ENCODE measurements around the gene PRKN. TPM values are rescaled to one million over a fixed set of nuclear protein-coding genes. Genes with fewer than 3 reads are reported as not detected.

PRKN gene
- total and polyA plus RNA-seq, 9 of the 15 experiments (the other 6 are each of a cell fraction or from before 2014, with no cell fraction given) = 0.03 to 0.96 (median 0.15) TPM; not detected in 2

- no peak overlapping the region for H3K4me3 ChIP-seq
- CTCF ChIA-PET (ENCODE audit: low intra/inter-chr PET ratio) = no interaction called here
- FAIRE-seq = no peak
Observed at GRCh38 chr6:161918109-161918531, 809.4 kb downstream of the PRKN start.

More at GRCh38 chr6:161918109-161918531, 809.4 kb downstream of the PRKN start:
- Histone ChIP-seq H3K36me3 (ENCODE audit: control insufficient read depth, insufficient read depth, low read length) (no peaks in the 10 kb centered on the region), H4K20me1 (replicated peaks; ENCODE audit: control insufficient read depth, insufficient read depth, low read length) (no peaks in the 10 kb centered on the region), H3K4me2 (ENCODE audit: insufficient read depth, low read length) (no peak overlapping the region), H3K4me1 (replicated peaks in 1 of 2; ENCODE audit: control insufficient read depth in 2 of 2, insufficient read depth in 2 of 2, low read length in 2 of 2) (no peaks in the 10 kb centered on the region), H3K27ac (ENCODE audit: extremely low read depth, low read depth, low read length) (no peak overlapping the region), H3K79me2 (ENCODE audit: control insufficient read depth, insufficient read depth, low read length) (no peaks in the 10 kb centered on the region), H3K9me1 (ENCODE audit: control insufficient read depth, insufficient read depth, low read length) (no peaks in the 10 kb centered on the region), H3K9me3 (replicated peaks; ENCODE audit: control insufficient read depth, insufficient read depth, low read depth, low read length) (no peaks in the 10 kb centered on the region), H3K9ac (ENCODE audit: insufficient read depth in 1 of 2, low read depth in 2 of 2, low read length in 2 of 2) (no peak overlapping the region), H2AFZ (ENCODE audit: low read depth, low read length) (no peak overlapping the region), H3K27me3 (ENCODE audit: control insufficient read depth in 2 of 2, insufficient read depth in 2 of 2, low read length in 2 of 2) (no peaks in the 10 kb centered on the region)
- DNase-seq (ENCODE audit: extremely low read depth in 1 of 4, low spot score in 3 of 4) (no peak), ATAC-seq (no peak)
- TF ChIP-seq ARID2 (IDR thresholded peaks at IDR 0.05) = no peak
- no peak for TF ChIP-seq RFX7 (CRISPR knock-in tag; IDR thresholded peaks at IDR 0.05)
- TF ChIP-seq TEAD2 (tag; IDR thresholded peaks at IDR 0.05) = no peak
- TF ChIP-seq FOXM1 (IDR thresholded peaks at IDR 0.05; ENCODE audit: low read depth) = no peak
- no peak for TF ChIP-seq FOXM1 (CRISPR knock-in tag; IDR thresholded peaks at IDR 0.05; ENCODE audit: low read depth)
- no peak for TF ChIP-seq ZNF431 (CRISPR knock-in tag; IDR thresholded peaks at IDR 0.05)
- TF ChIP-seq MYNN (IDR thresholded peaks at IDR 0.05) = no peak
- no peak for TF ChIP-seq MYNN (CRISPR knock-in tag; IDR thresholded peaks at IDR 0.05)
- TF ChIP-seq ETV6 (IDR thresholded peaks at IDR 0.05; ENCODE audit: borderline replicate concordance in 1 of 2, low read depth in 2 of 2, low read length in 1 of 2) = no peak
- no peak for TF ChIP-seq ETV6 (CRISPR knock-in tag; IDR thresholded peaks at IDR 0.05; ENCODE audit: borderline replicate concordance)
- TF ChIP-seq SNIP1 (IDR thresholded peaks at IDR 0.05; ENCODE audit: low read depth) = no peak
- TF ChIP-seq SNRNP70 (optimal IDR thresholded peaks at IDR 0.05; ENCODE audit: low read depth, low read length) = no peak
- TF ChIP-seq TAF7 (tag; IDR thresholded peaks at IDR 0.05) = no peak
- no peak for TF ChIP-seq PREB (CRISPR knock-in tag; IDR thresholded peaks at IDR 0.05)
- TF ChIP-seq ZNF77 (CRISPR knock-in tag; IDR thresholded peaks at IDR 0.05) = no peak
- TF ChIP-seq NFIX (CRISPR knock-in tag; IDR thresholded peaks at IDR 0.05; ENCODE audit: low read depth) = no peak
- no peak for TF ChIP-seq MTA3 (IDR thresholded peaks at IDR 0.05; ENCODE audit: borderline replicate concordance)
- no peak for TF ChIP-seq BRD9 (IDR thresholded peaks at IDR 0.05; ENCODE audit: low read depth, partially characterized antibody)
- no peak for TF ChIP-seq SIN3B (IDR thresholded peaks at IDR 0.05; ENCODE audit: low read depth)
- TF ChIP-seq CREM (IDR thresholded peaks at IDR 0.05; ENCODE audit: low read depth) = no peak
- TF ChIP-seq PHB (CRISPR knock-in tag; IDR thresholded peaks at IDR 0.05) = no peak
- POLR2A ChIA-PET = no interaction called here
- intact Hi-C loops (cut with micrococcal nuclease) (no loop called here), in situ Hi-C loops (cut with MboI) (no loop called here)
- BruUV-seq (replicated peaks) = no TSS peak
- WGBS (ENCODE audit: insufficient coverage, low coverage, missing lambda C conversion rate) = 0% methylated on average over 6 of the region's 6 CpGs
